ENCODE measurements around the gene TTC34. TPM values are rescaled to one million over a fixed set of nuclear protein-coding genes. Genes with fewer than 3 reads are reported as not detected.

TTC34 gene, protein sequence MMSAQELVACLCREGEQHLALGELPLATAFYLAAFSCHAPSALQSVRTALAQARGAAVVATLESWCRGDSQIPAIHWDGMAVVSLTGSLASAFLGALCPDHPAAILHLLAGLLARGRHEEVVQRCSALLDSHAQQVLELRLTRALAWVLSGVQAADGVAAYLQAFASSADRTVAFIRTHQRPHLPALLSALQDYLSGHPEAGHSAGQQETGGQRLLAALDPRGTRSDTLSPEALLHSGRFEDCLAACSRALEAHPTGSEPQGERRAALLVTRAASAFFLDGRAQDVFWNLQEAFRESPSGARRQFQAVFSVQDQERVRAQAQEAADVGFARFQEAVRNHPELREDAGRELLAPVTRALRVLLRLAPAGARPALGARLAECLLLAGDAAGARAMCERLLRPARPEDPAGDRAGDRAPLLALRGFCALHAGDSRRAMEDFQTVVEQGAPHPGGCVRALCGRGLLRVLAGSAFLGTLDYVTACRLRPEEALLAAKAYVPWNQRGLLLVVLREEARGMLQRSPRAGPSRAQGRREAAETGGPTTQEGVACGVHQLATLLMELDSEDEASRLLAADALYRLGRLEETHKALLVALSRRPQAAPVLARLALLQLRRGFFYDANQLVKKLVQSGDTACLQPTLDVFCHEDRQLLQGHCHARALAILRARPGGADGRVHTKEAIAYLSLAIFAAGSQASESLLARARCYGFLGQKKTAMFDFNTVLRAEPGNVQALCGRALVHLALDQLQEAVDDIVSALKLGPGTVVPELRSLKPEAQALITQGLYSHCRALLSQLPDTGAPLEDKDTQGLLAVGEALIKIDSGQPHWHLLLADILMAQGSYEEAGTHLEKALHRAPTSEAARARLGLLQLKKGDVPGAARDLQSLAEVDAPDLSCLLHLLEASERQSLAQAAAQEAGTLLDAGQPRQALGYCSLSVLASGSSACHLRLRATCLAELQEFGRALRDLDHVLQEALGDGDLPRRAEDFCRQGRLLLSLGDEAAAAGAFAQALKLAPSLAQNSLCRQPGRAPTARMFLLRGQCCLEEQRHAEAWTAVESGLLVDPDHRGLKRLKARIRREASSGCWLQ
- 0.27 TPM for total RNA-seq

DNA sequence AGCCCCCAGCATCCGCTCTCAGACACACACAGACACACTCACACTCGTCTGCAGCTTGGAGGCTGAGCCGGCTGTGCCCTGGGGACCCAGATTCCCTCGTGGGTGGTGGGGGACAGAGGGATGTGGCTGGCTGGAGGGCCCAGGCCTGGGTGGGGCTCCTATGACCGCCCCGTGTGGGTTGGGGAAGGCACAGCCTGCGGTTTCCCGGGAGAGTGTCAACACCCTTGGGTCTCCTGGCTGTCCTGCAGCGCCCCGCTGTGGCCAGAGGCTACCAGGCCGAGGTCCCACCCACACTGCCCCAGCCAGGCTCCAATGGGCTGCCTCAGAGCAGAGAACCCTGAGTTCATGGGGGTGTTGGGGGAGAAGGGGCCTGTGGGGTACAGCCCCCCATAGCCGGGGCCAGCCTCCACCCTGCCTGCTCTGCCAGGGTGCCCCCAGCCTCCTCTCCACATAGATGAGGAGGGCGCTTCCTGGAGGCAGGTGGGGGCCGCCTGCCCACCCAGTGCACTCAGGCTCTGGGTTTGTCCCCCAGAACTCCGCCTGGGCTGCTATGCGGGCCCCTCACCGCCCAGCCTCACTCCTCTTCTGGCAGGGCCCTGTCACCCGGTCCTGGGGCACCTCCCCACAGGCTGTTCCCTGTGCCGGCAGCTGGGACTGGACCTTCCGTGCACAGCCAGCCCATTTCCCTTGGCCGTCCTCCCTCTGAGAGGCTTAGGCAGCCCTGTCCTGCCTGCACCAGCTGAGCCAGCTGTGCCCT lies at the start of gene TTC34:
TSS of gene TTC34 (minus strand) at position 159 of the 757 bp plus-strand sequence. CDS start 866 bp downstream, outside the sequence.
- peak in 2 of 3 donors; percentile 65 to 75 for DNase-seq (ENCODE audit: low read depth in 2 of 3, low spot score in 2 of 3)

DNA sequence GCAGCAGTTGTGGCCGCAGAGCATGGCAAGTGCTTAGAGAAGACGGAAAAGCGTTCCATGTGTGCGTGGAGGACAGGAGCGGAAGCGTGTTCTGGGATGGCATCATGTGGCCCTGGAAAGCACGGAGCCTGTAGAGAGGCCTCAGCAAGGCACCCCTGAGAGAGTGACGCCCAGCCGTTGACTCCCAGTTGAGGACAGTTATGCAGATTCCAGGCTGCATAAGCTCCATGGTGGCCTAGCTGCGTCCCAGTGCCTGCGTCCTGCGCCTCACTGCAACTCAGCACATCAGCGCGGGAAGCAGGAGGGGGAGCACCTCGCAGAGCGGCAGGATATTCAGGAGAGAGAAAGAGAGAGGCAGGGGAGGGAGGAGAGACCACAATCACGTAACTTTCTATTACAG lies 49.0 kb upstream of the TTC34 start:
- DNase-seq (ENCODE audit: low read depth in 2 of 3, low spot score in 2 of 3) = no peak

DNA sequence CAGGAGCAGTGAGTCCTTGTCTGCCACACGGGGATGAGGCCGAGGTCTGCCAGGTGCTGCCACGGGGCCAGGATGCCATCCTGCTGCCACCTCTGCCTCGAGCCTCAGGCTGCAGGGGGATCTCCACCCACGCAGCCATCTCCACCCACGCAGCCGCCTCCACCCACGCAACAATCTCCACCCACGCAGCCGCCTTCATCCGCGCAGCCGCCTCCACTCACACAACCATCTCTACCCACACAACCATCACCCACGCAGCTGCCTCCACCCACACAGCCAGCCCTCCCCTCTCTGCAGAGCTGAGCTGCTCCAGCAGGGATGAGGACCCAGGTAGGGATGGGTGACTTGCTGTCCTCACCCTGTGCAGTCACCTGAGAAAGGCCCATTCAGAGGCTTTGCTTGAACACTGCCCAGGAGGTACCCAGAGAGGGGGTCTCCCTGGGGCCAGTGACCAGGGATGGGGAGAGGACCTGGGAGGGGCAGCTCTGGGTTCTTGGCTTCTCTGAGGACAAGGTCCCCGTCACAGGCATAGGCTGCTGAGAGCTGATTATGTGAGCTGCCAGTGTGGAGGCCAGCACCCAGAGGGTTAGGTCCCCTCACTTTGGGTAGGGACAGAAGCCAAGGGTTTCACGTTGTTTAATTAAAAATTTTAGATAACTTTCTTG lies 46.6 kb upstream of the TTC34 start:
- DNase-seq (ENCODE audit: low read depth in 2 of 3, low spot score in 2 of 3) = no peak

DNA sequence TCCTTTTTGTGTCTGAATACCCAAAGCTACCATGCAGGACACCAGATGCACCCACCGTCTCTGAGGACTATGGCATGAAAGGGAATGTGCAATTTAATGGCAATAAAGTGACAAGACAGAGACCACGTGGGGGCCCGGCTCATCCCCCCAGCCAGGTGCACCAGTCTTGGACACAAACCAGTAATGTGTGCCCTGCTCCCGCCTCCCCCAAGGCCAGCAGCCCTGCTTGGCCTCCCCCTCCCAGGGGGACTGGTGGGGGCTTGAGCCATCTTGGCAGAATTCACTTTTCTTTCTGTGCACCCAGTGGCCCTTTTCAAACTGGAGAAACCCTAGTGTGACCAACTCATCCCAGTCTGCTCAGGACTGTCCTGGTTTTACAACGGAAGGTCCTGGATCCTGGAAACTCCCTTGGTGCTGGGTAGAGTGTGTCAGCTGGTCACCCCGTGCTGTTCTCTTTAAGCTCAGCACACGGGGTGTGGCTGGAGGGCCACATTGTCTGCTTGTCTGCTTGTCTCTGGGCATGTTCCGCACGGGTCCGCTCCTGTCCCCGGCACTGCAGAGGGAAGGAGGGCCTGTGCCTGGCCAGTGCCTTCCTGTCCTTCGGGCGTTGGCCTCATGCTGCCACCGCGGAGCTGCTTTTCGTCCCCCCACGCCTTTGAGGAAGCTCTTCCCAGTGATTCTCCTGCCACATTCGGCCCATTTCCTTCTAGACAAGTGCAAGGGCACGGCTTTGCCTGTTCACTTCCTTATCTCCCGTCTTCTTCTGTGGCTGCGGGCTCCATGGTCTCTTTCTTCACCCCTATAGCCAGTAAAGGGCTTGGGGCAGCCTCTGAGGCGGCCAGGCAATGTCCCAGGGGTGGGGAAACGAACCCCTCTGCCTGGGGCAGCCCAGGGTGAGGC lies 45.8 kb upstream of the TTC34 start:
- DNase-seq (ENCODE audit: low read depth in 2 of 3, low spot score in 2 of 3) = no peak

DNA sequence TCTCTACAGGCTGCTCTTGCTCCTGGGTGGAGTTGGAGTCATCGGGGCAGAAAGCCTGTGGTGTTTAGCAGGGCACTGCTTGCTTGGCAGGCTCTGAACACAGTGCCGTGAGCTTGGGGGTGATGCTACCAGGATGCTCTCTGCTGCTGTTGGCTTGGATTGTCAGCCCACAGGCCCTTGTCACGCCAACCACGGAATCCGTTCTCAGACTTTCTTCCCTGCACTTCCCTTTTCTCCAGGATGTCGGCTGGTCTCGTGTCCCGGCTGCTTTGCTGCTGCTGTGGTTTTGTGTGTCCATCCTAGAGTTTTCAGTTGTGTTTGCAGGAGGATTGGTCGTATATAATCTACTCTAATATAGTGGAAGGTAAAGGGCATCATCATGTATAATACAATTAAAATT lies 44.4 kb upstream of the TTC34 start:
- DNase-seq (ENCODE audit: low read depth in 2 of 3, low spot score in 2 of 3) = peak in 2 of 3 donors; percentile 91 to 92

DNA sequence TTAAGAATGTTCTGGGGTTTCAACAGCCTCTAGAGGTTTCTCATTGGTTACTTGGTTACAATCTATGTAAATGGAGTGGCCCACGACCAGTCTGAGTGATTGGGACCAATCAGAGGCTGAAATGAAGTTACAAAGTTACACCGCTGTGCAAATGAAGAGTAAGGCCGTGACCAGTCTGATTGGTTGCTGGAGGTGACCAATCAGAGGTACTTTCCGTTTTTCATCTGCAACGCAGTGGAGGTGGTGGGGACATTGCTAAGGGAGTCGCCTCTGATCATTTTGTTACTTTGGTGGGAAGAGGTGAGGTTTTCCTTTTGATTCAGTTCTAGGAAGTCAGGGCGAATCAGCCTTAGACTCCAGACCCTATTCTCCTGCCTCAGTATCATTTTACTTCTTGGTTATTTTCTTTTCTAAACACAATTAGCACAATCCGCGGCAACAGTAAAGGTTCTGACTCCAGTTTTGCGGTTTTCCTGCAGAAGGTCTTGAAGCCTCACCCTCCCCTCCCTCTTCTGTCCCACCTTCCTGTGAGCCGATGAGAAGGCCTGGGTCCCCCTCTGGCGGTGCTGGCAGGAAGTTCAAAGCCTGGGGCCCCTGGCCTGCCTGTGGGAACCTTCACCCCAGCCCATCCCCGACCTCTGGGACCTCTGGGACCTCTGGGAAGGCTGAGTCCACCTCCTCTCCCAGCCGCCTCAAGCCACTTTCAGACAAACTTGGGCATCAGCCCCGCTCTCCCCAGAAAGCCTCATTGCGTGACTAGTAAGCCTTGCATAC lies 38.7 kb upstream of the TTC34 start:
- DNase-seq (ENCODE audit: low read depth in 2 of 3, low spot score in 2 of 3) = peak; percentile 22 to 94 (median 89)

DNA sequence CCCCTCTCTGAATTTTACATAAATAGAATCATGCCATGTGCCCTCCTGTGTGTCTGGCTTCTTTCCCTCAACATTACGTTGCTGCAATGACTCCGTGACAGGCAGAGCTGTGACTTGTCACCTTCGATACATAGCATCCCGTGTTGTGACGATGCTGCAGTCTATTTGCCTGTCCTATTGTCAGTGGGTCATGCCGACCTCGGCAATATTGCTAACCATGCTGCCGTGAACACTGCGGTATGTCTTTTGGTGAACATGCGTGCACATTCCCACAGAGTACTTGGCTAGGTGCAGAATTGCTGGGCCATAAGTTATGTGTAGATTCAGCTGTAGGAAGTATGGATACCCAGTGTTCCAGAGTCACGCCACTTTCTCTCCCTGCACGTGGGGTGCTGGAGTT lies 36.3 kb upstream of the TTC34 start:
- no peak for DNase-seq (ENCODE audit: low read depth in 2 of 3, low spot score in 2 of 3)

DNA sequence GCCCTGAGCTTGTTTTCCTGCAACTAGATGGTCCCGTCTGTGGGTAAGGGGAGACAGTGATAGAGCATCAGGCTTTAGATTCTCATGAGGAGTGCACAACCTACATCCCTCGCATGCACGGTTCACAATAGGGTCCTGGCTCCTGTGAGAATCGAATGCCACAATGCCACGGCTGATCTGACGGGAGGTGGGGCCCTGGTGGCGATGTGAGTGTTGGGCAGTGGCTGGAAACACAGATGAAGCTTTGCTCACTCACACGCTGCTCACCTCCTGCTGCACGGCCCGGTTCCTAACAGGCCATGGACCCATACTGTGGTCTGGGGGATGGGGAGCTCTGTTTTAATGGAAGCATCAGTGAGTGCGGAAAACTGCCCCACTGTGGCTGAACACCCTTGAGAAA lies 35.8 kb upstream of the TTC34 start:
- DNase-seq (ENCODE audit: low read depth in 2 of 3, low spot score in 2 of 3) = no peak

DNA sequence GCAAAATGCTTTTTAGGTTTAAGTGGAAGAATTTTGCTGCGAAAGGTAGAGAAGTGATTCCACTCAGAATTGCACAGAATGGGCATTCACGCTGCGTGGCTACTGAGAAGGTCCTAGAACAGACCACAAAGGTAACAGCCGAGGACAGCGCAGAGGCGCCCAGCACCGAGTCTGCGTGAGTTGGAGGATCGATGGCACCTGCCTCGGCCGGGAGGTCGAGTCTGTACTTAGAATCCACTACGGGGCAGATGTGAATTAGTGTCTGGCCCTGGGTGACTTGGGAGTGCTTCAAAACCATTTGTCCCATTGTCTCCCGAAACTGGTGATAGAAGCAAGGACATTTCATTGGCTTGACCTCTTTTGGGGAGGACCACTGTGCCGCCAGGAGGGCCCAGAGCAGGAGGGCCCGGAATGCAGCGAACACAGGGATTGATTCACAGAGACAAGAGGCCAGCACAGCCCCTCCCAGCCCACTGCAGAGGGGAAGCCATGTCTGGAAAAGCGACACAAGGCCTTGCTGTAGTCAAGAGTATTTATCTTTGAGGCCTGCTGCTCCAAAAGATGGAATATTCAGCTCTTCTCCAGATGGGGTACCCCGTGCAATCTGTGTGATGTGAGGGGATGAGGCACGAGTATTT lies 35.0 kb upstream of the TTC34 start:
- no peak for DNase-seq (ENCODE audit: low read depth in 2 of 3, low spot score in 2 of 3)

DNA sequence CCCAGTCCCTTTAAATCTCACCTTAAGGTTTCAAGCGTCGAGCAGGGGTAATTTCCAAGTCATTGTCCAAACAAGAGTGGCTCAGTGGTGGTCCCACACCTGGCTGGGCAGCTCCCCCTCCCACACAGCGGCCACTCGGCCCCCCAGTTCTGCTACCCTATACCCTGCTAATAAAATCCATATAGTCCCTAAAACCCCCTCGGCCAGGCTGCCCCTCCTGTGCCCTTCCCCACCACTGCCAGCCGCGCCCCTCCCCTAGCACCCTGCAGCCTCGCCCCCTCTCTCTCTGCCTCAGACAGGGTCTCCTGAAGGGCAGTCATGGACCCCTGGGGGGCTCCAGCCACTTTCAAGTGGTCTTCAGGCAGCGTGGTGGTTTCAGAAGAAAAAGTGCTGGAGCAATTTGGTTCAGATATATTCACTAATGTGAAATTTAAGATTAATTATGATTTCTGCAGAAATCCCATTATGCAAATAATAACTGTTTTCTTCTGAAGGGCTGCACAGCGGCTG lies 34.2 kb upstream of the TTC34 start:
- DNase-seq (ENCODE audit: low read depth in 2 of 3, low spot score in 2 of 3) = no peak

DNA sequence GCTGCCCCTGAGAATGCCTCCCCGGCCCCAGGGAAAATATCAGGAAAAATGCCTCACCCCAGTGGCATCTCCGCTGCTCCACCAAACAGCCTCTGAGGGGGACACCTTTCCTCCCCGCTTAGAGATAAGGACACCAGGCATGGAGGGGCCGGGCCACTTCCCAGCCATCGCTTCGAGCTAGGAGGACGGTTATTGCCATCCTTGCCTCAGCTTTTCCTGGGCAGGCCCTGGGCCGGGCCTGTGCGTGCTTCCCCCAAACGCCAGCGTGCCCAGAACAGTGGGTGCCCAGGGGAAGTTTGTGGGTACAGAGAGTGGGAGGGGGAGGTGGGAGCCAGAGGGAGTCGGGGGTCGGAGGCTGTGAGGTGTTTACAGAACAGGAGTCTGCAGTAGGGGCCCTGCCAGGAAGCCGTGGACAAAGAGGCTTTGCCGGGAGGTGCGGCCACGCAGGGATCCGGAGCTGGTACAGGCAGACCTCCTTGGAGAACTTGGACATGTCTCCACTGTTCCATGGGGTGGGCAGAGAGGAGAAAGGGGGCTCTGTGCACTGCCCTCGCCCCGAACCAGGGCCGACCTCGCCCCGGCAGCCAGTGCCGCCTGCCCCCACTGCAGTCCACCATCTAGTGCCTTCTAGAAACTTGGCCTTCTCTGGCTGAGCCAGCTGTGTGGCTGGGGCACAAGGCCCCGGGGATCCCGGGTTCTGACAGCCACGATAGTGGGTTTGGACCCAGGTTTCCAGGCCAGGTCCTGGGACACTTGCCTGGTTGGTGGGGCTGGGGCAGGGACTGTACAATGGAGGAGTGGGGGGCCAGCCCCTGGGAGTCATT lies 33.5 kb upstream of the TTC34 start:
- DNase-seq (ENCODE audit: low read depth in 2 of 3, low spot score in 2 of 3) = no peak

DNA sequence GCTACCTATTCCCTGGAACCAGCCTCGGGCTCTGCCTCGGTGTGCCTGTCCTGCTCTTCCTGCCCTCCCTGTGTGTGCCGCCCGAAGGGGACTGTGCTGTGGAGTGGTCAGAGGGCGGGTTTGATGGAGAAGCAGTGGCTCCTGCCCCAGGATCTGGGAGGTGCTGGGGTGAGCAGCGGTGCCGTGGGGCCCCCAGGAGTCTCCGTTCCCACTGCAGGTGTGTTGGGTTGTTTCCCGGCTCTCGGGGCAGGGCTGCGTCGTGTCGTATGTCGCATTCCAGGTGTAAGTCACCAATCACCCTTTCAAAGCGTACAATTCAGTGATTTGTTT lies 32.6 kb upstream of the TTC34 start:
- no peak for DNase-seq (ENCODE audit: low read depth in 2 of 3, low spot score in 2 of 3)

DNA sequence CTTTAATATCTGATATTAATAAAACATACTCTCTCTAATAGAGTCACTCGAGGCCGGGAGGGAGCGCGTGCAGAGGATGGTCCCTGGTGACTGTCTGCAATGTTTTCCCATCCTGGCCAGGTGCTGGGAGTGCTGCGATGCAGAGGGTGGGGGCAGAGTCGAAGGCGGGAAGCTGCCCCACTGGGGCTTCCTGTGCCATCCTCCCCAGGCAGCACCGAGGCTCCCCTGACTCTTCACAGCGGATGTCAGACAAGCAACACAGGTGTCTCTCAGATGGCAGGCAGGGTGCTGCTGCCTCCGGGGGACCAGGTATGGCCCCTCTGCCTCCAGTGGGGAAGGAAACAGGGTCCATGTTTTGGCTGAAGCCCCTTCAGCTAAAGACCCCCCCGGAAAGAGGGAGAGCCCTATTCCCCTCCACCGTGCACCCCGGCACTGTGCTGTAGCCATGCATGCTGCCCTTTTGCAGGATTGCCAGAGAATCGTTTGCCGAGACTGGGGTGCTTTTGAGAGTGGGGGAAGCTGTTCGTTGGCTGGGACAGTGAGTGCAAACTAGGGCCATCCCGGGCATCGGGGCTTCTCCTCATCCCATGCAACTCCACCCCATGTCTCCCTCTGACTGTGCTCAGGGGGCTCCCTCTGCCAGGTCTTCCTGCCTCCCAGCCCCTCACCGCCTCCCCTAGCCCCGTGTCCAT lies 32.1 kb upstream of the TTC34 start:
- no peak for DNase-seq (ENCODE audit: low read depth in 2 of 3, low spot score in 2 of 3)

DNA sequence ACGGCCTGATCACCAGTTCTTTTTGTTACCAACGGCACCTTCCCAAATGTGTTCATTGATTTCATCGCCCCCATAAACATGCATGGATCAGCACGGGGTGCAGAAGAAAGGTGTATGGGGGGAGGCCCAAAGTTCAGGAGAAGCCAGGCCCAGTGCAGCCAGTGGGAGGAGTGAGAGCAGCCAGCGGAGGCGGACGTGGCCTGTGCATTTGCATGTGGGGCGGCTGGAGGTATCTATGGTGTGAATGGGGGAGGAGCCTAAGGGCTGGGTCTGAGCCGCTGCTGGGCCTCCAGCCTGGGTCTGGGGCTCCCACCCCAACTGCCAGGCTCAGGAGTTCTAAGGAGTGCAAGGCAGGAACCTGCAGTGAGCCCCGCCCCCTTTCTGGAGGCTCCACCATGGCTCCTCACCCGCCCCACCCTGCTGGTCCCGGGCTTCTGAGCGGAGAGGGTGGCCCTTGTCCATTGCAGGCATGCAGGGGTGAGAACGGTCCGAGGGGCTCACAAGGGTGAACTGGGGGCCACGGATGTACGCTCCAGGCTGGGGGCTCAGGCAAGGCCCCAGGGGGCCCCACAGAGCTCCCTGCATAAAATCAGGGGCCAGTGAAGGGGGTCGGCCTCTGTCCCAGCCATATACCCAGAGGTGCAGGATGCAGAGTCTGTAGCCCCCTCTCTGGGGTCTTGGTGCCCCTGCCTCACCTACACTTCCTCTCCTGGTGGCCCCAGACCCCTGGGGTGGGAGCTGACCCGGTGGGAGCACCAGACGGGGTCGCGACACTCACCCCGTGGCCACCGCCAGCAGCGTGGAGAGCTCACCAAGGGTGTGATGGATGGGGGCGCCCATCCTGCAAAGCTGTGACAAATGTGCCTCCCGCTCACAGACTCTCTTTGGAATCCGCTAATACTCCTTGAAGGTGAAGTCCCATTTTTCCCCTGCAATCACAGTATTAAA lies 31.3 kb upstream of the TTC34 start:
- DNase-seq (ENCODE audit: low read depth in 2 of 3, low spot score in 2 of 3) = no peak

DNA sequence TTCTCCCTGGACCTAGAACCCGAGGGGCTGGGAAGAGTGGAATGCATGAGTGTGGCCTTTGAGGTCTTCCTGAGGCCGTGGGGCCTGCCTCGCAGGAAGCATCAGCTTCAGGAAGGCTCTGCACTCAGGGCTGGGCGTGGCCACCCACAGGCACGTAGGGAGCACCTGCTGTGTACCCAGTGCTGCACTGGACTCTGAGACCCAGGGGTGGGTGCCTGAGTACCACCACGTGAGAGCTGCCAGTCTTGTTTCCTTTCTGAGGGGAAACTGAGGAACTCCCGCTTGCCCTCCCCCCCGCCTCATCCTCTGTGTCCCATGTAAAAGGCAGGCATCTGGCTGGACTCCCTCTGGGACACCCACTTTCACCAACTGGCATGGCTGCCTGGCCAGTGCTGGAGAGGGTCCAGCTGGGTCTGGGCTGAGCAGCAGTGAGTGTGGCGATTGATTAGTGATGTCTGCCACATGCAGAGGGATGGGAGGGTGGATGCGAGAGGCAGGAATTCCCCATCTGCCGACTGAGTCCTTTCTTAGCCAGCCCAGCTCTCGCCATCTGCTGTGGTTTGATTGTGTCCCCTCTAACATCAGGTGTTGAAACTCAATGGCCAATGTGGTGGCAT lies 30.2 kb upstream of the TTC34 start:
- no peak for DNase-seq (ENCODE audit: low read depth in 2 of 3, low spot score in 2 of 3)
